Measurements from ENCODE around the gene KHK.

DNA sequence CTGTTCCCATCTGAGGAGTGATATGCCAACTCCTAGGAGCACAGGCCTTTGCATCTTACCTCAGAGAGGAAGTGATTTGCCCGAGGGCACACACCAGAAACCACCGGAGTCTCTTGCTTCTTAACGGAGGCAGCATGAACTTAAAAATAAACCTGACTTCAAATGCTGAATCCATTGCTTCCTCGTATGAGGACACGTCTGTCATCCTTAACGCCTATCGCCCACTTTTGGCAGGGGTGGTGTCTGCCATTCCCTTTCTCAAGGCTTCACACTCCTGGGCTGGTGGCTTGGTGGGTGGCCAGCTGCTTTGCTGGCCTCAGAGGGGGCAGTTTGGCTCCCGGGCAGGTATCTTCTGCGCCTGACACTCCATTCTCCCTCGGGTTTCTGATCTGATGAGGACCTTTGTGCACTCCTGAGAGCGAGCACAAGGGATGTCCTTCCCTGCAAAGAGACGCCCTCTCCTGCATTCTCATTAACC lies 48.9 kb downstream of the KHK start:
- TF ChIP-seq CTCF (IDR thresholded peaks at IDR 0.05), result no peak
- no peak for TF ChIP-seq POLR2A (IDR thresholded peaks at IDR 0.05)
